HepG2 (cell line): ENCODE measurements around the gene OVCA2. TPM values are rescaled to one million over a fixed set of nuclear protein-coding genes. Genes with fewer than 3 reads are reported as not detected.
A peak's percentile ranks its signal among the peaks of the same experiment; 100 is the strongest.

Experiments
- AKNA ChIP-seq: sonication (generic); formaldehyde crosslinking; IDR thresholded peaks from 2 replicates; pipeline ENCODE4 v1.4.0; 2020; ENCODE audit warnings: missing genetic modification reagents, borderline replicate concordance
- DBP ChIP-seq: sonication (generic); formaldehyde crosslinking; IDR thresholded peaks from 2 replicates; pipeline ENCODE4 v1.4.0; 2020; ENCODE audit warnings: missing genetic modification reagents; ENCODE audit errors: not compliant biosample characterization
- DMTF1 ChIP-seq: sonication (generic); formaldehyde crosslinking; IDR thresholded peaks from 2 replicates; pipeline ENCODE4 v1.4.0; 2020; ENCODE audit warnings: mild to moderate bottlenecking, missing genetic modification reagents
- ELF3 ChIP-seq: IDR thresholded peaks from 2 replicates; pipeline ENCODE4 v1.6.1; 2016; ENCODE audit warnings: missing genetic modification reagents, missing compliant biosample characterization
- HDAC6 ChIP-seq: fragments of 200-600 bp; sonication (generic); IDR thresholded peaks from 2 replicates; pipeline ENCODE4 v1.7.0; 2017; ENCODE audit warnings: mild to moderate bottlenecking, antibody characterized with exemption, low read length, low read depth
- SETDB1 ChIP-seq: sonication (generic); formaldehyde crosslinking; IDR thresholded peaks from 2 replicates; pipeline ENCODE4 v1.5.1; 2020; ENCODE audit warnings: missing genetic modification reagents, mild to moderate bottlenecking, borderline replicate concordance
- ZBTB2 ChIP-seq: sonication (generic); formaldehyde crosslinking; IDR thresholded peaks from 2 replicates; pipeline ENCODE4 v1.8.0; 2022; ENCODE audit warnings: low read depth, missing genetic modification reagents
- ZNF446 ChIP-seq: sonication (generic); formaldehyde crosslinking; IDR thresholded peaks from 2 replicates; pipeline ENCODE4 v1.5.0; 2020; ENCODE audit warnings: mild to moderate bottlenecking, missing genetic modification reagents
- ZNF646 ChIP-seq: sonication (generic); formaldehyde crosslinking; IDR thresholded peaks from 2 replicates; pipeline ENCODE4 v1.9.0; 2021; ENCODE audit warnings: mild to moderate bottlenecking, missing genetic modification reagents
- ZNF816 ChIP-seq: sonication (generic); formaldehyde crosslinking; IDR thresholded peaks from 2 replicates; pipeline ENCODE4 v1.8.0; 2022; ENCODE audit warnings: missing genetic modification reagents, mild to moderate bottlenecking, borderline replicate concordance
- polyA plus RNA-seq, 8 experiments: library from polyadenylated mRNA; depleted of rRNA in 3 of 8; stranded (reverse) in 7 of 8; unstranded in 1 of 8; fragments of >200 nt; fragmentation: Illumina TruSeq in 4 of 8; extraction: Trizol in 4 of 8; gene quantifications; 2 replicates each; pipeline versions ENCODE4 v1.2.1 to v1.2.3, GENCODE V29; 2011 to 2016; ENCODE audit warnings: low read depth in 4 of 8, missing spikeins in 1 of 8, mixed read lengths in 1 of 8; ENCODE audit not compliant: insufficient read depth in 1 of 8
- total RNA-seq, 5 experiments: library from RNA; depleted of rRNA; stranded (reverse); fragments of >200 nt; fragmentation: Illumina TruSeq; extraction: Trizol; gene quantifications; 2 replicates each; pipeline ENCODE4 v1.2.3, GENCODE V29; 2016; ENCODE audit warnings: low read depth in 1 of 5

The OVCA2 gene
- total and polyA plus RNA-seq, 2 of the 13 experiments (the other 11 are each of a cell fraction or from before 2014, with no cell fraction given), result 23.7 to 28.2 TPM

GRCh38 chr17:2029911-2030778 is 11.7 kb upstream of the OVCA2 start, which contains the start of gene DPH1 (continued):
- peak; percentile 56 for TF ChIP-seq DBP (CRISPR knock-in tag)
- TF ChIP-seq AKNA (CRISPR knock-in tag), result peak; percentile 50; the same call in 1 of the 2 replicates
- TF ChIP-seq HDAC6, result no peak
- TF ChIP-seq DMTF1, result no peak
- TF ChIP-seq SETDB1 (CRISPR knock-in tag), result no peak
- no peak for TF ChIP-seq ZNF446 (CRISPR knock-in tag)
- no peak for TF ChIP-seq ZNF646
- TF ChIP-seq ELF3 (CRISPR knock-in tag), result peak; percentile 57
- TF ChIP-seq ZNF816 (CRISPR knock-in tag), result no peak
- TF ChIP-seq ZBTB2, result 0 out of 2 replicates have a peak, but pooled peaks have one; percentile 43
